ENCODE results near the gene ANGPT4.

ANGPT4 gene

GRCh38 chr20:889106-889505 is 27.0 kb downstream of the ANGPT4 start:
- H3K36me3 Mint-ChIP-seq (ENCODE audit: low read depth): no peaks in the 10 kb centered on the region
- no peak for DNase-seq
- no peaks in the 10 kb centered on the region for H3K9me3 Mint-ChIP-seq
- TF ChIP-seq CTCF (IDR thresholded peaks at IDR 0.05): no peak
- H3K27ac Mint-ChIP-seq: no peak overlapping the region
- peaks cover 41% of the 10 kb centered on the region for H3K4me1 Mint-ChIP-seq
- peaks cover 40% of the 10 kb centered on the region for H3K27me3 Mint-ChIP-seq (ENCODE audit: low read depth, poor library complexity)
- H3K4me3 Mint-ChIP-seq: no peak overlapping the region

GRCh38 chr20:888057-888456 is 28.1 kb downstream of the ANGPT4 start:
- peaks cover 33% of the 10 kb centered on the region for H3K4me1 Mint-ChIP-seq
- H3K9me3 Mint-ChIP-seq: no peaks in the 10 kb centered on the region
- no peak overlapping the region for H3K27ac Mint-ChIP-seq
- peaks cover 51% of the 10 kb centered on the region for H3K27me3 Mint-ChIP-seq (ENCODE audit: low read depth, poor library complexity)
- no peak for DNase-seq
- H3K4me3 Mint-ChIP-seq: no peak overlapping the region
- TF ChIP-seq CTCF (IDR thresholded peaks at IDR 0.05): no peak
- no peaks in the 10 kb centered on the region for H3K36me3 Mint-ChIP-seq (ENCODE audit: low read depth)

GRCh38 chr20:887137-887536 is 29.0 kb downstream of the ANGPT4 start:
- H3K27me3 Mint-ChIP-seq (ENCODE audit: low read depth, poor library complexity): peaks cover 60% of the 10 kb centered on the region
- no peak for TF ChIP-seq CTCF (IDR thresholded peaks at IDR 0.05)

GRCh38 chr20:884983-885952 is 30.9 kb downstream of the ANGPT4 start:
- peak; percentile 72 for DNase-seq
- peak overlapping the region; percentile 37 for H3K4me3 Mint-ChIP-seq
- TF ChIP-seq CTCF (IDR thresholded peaks at IDR 0.05): peak; percentile 16
- H3K36me3 Mint-ChIP-seq (ENCODE audit: low read depth): no peaks in the 10 kb centered on the region
- H3K27me3 Mint-ChIP-seq (ENCODE audit: low read depth, poor library complexity): peaks cover 73% of the 10 kb centered on the region
- H3K4me1 Mint-ChIP-seq: peaks cover 6% of the 10 kb centered on the region
- H3K27ac Mint-ChIP-seq: no peak overlapping the region
- no peaks in the 10 kb centered on the region for H3K9me3 Mint-ChIP-seq

More at GRCh38 chr20:887137-887536, 29.0 kb downstream of the ANGPT4 start:
- H3K36me3 Mint-ChIP-seq (ENCODE audit: low read depth): no peaks in the 10 kb centered on the region
- H3K27ac Mint-ChIP-seq: no peak overlapping the region
- peaks cover 25% of the 10 kb centered on the region for H3K4me1 Mint-ChIP-seq
- no peak for DNase-seq
- no peaks in the 10 kb centered on the region for H3K9me3 Mint-ChIP-seq
- no peak overlapping the region for H3K4me3 Mint-ChIP-seq

GRCh38 chr20:881783-882144 is 34.4 kb downstream of the ANGPT4 start:
- Mint-ChIP-seq H3K36me3 (ENCODE audit: low read depth) (no peaks in the 10 kb centered on the region), H3K4me3 (no peak overlapping the region), H3K4me1 (peaks cover 5% of the 10 kb centered on the region), H3K9me3 (no peaks in the 10 kb centered on the region), H3K27me3 (ENCODE audit: low read depth, poor library complexity) (peaks cover 80% of the 10 kb centered on the region), H3K27ac (no peak overlapping the region)
- no peak for TF ChIP-seq CTCF (IDR thresholded peaks at IDR 0.05)
- DNase-seq: no peak
